Neural cell (in vitro differentiated cells): ENCODE data around the gene CCIN.

Source experiments
- EZH2 ChIP-seq: fragments of 200-600, 300-800 bp; shearing (Covaris generic), sonication (generic); IDR thresholded peaks from 2 replicates; pipeline ENCODE4 v1.6.1; 2014; ENCODE audit warnings: antibody characterized with exemption, low read length, borderline replicate concordance, mild to moderate bottlenecking; ENCODE audit not compliant: insufficient read depth, poor library complexity, severe bottlenecking
- MXI1 ChIP-seq: fragments of 450-650 bp; conservative IDR thresholded peaks from 2 replicates; pipeline ENCODE4 v1.6.1; 2014; ENCODE audit warnings: antibody characterized with exemption, mild to moderate bottlenecking; ENCODE audit not compliant: poor library complexity, severe bottlenecking
- POLR2AphosphoS5 ChIP-seq: IDR thresholded peaks from 2 replicates; pipeline ENCODE4 v1.6.1; 2012
- TAF1 ChIP-seq: IDR thresholded peaks from 2 replicates; pipeline ENCODE4 v1.6.1; 2012; ENCODE audit warnings: low read depth
- TF ChIP-seq, protein P1 (sequence below): fragments of 450-650 bp; IDR thresholded peaks from 2 replicates; pipeline ENCODE4 v1.5.1; 2014; ENCODE audit warnings: antibody characterized with exemption, mild to moderate bottlenecking, moderate library complexity; ENCODE audit not compliant: poor library complexity, severe bottlenecking

DNA sequence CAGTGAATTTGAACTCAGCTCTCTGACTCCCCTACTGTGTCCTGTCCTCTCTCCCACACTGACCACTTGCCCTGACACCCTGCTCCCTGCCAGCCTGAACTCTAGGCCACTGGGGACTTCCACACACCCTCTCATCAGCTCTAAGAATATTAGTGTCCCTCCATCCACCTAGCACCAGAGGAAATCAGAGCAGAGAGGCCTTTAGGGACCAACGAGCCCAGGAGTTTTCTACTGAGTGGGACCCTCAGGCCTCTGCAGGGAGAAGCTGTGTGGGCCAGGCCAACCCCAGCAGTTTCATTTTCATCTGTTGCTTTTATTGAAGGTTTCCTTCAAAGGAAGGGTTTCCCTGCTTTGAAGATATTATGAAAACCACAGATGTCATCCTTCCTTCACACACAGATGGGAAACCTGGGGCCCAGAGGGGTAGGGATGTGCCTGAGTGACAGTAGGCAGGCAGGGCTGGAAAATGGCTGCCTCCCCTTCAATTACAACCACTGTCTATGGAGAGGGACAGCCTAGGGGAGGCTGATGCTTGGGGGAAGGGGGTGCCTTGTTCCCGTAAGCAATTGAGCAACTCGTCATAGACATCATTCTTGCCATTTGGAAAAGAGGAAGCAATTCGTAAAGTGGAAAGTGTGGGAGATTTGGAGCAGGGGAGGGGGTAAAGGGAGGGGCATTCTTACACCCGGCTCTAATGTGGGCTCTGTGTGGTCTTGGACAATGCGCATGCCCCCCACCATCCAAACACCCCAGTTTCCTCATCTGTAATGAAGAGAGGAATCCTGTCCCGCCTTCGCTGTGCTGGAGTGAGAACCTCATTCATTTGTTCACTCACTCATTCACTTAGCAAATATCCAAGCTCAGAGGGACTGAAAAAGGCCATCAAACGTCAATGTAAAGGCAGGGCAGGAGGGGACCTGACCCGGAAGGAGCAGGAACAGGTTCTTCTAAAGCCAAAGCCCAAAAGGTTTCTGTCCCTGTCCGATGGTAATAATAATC, 28.8 kb upstream of the CCIN start:
- TF ChIP-seq POLR2AphosphoS5 (no peak), TAF1 (no peak), EZH2 (no peak), MXI1 (no peak)
- TF ChIP-seq, protein P1, sequence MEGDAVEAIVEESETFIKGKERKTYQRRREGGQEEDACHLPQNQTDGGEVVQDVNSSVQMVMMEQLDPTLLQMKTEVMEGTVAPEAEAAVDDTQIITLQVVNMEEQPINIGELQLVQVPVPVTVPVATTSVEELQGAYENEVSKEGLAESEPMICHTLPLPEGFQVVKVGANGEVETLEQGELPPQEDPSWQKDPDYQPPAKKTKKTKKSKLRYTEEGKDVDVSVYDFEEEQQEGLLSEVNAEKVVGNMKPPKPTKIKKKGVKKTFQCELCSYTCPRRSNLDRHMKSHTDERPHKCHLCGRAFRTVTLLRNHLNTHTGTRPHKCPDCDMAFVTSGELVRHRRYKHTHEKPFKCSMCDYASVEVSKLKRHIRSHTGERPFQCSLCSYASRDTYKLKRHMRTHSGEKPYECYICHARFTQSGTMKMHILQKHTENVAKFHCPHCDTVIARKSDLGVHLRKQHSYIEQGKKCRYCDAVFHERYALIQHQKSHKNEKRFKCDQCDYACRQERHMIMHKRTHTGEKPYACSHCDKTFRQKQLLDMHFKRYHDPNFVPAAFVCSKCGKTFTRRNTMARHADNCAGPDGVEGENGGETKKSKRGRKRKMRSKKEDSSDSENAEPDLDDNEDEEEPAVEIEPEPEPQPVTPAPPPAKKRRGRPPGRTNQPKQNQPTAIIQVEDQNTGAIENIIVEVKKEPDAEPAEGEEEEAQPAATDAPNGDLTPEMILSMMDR = no peak
